IMR-90 (cell line): ENCODE data around the gene ZKSCAN1.

Experiments used
- POLR2A ChIP-seq: IDR thresholded peaks from 2 replicates; pipeline ENCODE4 v1.6.1; 2012; ENCODE audit warnings: mild to moderate bottlenecking, low read depth, low read length
- RAD21 ChIP-seq: IDR thresholded peaks from 2 replicates; pipeline ENCODE4 v1.6.1; 2012; ENCODE audit warnings: low read length, improper control_type of control experiment
- TF ChIP-seq, protein P1 (sequence below): conservative IDR thresholded peaks from 2 replicates; pipeline ENCODE4 v1.5.1; 2012; ENCODE audit warnings: mild to moderate bottlenecking, low read depth, low read length, improper control_type of control experiment
- TF ChIP-seq, protein P2 (sequence below): fragments of 150-350 bp; IDR thresholded peaks from 2 replicates; pipeline ENCODE4 v1.6.1; 2017; ENCODE audit warnings: mild to moderate bottlenecking, antibody characterized with exemption, low read length, low read depth

DNA sequence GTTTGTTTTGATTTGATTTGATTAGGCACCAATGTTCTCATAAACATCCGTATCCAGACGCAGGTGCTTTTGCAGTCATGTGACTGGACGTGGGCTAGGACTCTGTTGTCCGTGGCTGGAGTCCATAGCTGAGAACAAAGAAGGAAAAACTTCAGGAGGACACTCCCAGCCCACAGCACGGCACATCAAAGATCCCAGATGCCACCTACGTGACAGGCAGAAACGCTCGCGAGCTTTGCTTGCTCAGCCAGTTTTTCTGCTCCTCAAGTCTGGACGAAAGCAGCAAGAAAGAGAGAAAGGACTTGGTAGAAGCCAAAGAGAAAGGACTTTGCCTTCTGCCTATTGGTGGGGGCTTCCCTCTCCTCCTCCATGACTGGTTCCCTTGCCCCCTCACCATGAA lies 6.9 kb upstream of the ZKSCAN1 start:
- TF ChIP-seq, protein P1, sequence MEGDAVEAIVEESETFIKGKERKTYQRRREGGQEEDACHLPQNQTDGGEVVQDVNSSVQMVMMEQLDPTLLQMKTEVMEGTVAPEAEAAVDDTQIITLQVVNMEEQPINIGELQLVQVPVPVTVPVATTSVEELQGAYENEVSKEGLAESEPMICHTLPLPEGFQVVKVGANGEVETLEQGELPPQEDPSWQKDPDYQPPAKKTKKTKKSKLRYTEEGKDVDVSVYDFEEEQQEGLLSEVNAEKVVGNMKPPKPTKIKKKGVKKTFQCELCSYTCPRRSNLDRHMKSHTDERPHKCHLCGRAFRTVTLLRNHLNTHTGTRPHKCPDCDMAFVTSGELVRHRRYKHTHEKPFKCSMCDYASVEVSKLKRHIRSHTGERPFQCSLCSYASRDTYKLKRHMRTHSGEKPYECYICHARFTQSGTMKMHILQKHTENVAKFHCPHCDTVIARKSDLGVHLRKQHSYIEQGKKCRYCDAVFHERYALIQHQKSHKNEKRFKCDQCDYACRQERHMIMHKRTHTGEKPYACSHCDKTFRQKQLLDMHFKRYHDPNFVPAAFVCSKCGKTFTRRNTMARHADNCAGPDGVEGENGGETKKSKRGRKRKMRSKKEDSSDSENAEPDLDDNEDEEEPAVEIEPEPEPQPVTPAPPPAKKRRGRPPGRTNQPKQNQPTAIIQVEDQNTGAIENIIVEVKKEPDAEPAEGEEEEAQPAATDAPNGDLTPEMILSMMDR, result no peak
- no peak for TF ChIP-seq POLR2A
- TF ChIP-seq RAD21, result no peak
- TF ChIP-seq, protein P2, sequence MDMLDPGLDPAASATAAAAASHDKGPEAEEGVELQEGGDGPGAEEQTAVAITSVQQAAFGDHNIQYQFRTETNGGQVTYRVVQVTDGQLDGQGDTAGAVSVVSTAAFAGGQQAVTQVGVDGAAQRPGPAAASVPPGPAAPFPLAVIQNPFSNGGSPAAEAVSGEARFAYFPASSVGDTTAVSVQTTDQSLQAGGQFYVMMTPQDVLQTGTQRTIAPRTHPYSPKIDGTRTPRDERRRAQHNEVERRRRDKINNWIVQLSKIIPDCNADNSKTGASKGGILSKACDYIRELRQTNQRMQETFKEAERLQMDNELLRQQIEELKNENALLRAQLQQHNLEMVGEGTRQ, result no peak
